ENCODE measurements around the gene CKAP5. TPM values are rescaled to one million over a fixed set of nuclear protein-coding genes. Genes with fewer than 3 reads are reported as not detected.
"Not testable (repeated sequence)": the region's sequence is repeated elsewhere in the genome, so short reads cannot be mapped to it uniquely, and the experiment has no call there.

CKAP5 gene
- total RNA-seq, 1 donor, result 24.2 TPM

DNA sequence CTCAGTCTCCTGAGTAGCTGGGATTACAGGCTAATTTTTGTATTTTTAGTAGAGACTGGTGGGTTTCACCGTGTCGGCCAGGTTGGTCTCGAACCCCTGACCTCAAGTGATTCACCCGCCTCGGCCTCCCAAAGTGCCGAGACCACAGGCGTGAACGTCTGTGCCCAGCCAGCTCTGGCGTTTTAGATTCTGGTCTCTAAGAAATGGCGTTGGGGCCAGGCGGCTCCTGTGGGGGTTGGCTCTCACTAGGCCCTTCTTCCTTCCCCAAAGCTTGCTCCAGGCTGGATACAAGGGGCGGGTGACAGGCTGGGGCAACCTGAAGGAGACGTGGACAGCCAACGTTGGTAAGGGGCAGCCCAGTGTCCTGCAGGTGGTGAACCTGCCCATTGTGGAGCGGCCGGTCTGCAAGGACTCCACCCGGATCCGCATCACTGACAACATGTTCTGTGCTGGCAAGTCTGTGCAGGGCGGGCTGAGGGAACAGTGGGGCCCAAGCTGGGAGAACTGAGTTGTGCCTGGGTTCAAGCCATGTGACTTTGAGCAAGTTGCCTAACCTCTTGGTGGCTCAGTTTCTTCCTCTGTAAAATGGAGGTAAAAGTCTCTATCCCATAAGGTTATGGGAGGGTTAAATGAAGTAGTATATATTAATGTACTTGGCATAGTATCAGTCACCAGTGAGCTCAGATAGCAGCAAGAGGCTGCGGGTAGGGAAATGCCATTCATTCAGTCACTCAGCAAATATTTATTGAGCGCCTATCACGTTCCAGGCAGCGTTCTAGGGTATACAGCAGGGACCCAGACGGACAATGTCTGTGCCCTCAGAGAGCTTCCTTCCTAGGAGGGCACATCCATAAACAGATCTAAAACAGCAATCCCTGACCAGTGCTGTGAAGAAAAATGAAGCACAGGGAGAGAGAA is 116.7 kb downstream of the CKAP5 start:
- DNase-seq (ENCODE audit: low read depth in 2 of 3, low spot score in 2 of 3), result no peak

- no peak for DNase-seq (ENCODE audit: low read depth in 2 of 3, low spot score in 2 of 3)
Observed at GRCh38 chr11:46728659-46729040, 117.4 kb downstream of the CKAP5 start.

GRCh38 chr11:46727952-46728658 is 118.0 kb downstream of the CKAP5 start:
- DNase-seq (ENCODE audit: low read depth in 2 of 3, low spot score in 2 of 3), result no peak

- no peak for DNase-seq (ENCODE audit: low read depth in 2 of 3, low spot score in 2 of 3)
Observed at GRCh38 chr11:46726206-46726862, 119.7 kb downstream of the CKAP5 start.

GRCh38 chr11:46725338-46726205 is 120.5 kb downstream of the CKAP5 start:
- no peak for DNase-seq (ENCODE audit: low read depth in 2 of 3, low spot score in 2 of 3)

- DNase-seq (ENCODE audit: low read depth in 2 of 3, low spot score in 2 of 3), result no peak
Observed at GRCh38 chr11:46724088-46724487, 122.0 kb downstream of the CKAP5 start.

DNA sequence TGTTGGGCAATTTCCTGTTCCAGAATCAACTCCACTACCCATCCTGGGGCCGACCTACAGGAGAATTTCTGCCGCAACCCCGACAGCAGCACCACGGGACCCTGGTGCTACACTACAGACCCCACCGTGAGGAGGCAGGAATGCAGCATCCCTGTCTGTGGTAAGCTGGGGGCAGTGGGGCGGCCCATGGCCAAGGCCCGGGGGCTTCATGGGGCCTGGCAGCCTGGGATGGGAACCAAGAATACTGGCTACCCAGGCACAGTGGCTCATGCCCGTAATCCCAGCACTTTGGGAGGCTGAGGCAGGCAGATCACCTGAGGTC is 122.8 kb downstream of the CKAP5 start:
- DNase-seq (ENCODE audit: low read depth in 2 of 3, low spot score in 2 of 3), result no peak

GRCh38 chr11:46722566-46723358 is 123.3 kb downstream of the CKAP5 start:
- no peak for DNase-seq (ENCODE audit: low read depth in 2 of 3, low spot score in 2 of 3)

GRCh38 chr11:46721286-46721685 is 124.8 kb downstream of the CKAP5 start:
- no peak for DNase-seq (ENCODE audit: low read depth in 2 of 3, low spot score in 2 of 3)

DNA sequence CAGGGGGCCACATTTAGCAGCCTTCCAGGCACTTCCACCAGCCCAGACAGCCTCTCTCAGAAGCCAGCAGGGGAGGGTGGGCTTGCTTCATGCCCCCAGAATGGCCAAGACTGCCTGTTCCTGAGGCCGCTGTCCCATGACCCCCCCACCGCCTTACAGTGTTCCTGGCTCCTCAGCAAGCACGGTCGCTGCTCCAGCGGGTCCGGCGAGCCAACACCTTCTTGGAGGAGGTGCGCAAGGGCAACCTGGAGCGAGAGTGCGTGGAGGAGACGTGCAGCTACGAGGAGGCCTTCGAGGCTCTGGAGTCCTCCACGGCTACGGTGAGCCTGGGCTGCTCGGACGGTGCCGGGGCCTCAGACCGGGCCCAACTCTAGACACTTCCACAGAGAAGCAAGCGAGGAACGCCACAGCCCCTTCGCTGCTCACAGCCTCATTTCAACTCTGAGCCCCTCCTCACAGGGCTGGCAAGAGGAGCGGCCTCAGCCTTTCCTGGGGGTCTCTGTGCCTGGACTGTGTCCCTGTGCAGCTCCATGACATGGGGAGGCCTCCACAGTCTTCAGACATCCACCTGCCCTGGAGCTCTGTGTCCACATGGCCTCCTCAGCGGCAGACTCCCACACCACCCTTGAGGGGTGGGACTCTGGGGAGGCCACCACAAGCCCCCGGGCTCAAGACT is 126.4 kb downstream of the CKAP5 start:
- no peak for DNase-seq (ENCODE audit: low read depth in 2 of 3, low spot score in 2 of 3)

DNA sequence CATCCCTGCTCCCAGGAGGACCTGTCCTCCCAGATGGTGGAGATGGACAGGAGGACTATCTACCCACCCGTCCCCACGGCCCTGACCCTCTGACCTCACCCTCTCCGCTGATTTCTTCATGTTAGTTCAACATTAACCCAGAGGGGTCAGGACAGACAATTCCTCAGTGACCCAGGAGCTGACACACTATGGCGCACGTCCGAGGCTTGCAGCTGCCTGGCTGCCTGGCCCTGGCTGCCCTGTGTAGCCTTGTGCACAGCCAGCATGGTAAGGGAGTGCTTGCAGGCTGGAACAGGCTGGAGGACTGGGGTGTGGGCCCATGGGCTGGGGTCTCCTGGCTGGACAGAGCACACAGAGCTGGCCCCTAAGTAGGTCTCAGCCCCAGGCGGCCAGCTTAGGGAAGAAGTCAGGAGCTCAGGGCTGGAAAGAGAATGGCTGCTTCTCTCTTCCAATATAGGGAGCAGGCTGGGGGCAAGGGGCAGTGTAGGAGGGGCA is 127.0 kb downstream of the CKAP5 start, which contains the start of gene F2:
Gene F2, plus strand, starts transcription at position 166 of the 495 bp plus-strand sequence. Its CDS starts 23 bp downstream, at position 189.
- no peak for DNase-seq (ENCODE audit: low read depth in 2 of 3, low spot score in 2 of 3)

- no peak for DNase-seq (ENCODE audit: low read depth in 2 of 3, low spot score in 2 of 3)
Observed at GRCh38 chr11:46718155-46719019, 127.7 kb downstream of the CKAP5 start.

GRCh38 chr11:46717825-46718154 is 128.3 kb downstream of the CKAP5 start:
- DNase-seq (ENCODE audit: low read depth in 2 of 3, low spot score in 2 of 3), result not testable (repeated sequence)

GRCh38 chr11:46712874-46713576 is 133.1 kb downstream of the CKAP5 start:
- no peak for DNase-seq (ENCODE audit: low read depth in 2 of 3, low spot score in 2 of 3)

DNA sequence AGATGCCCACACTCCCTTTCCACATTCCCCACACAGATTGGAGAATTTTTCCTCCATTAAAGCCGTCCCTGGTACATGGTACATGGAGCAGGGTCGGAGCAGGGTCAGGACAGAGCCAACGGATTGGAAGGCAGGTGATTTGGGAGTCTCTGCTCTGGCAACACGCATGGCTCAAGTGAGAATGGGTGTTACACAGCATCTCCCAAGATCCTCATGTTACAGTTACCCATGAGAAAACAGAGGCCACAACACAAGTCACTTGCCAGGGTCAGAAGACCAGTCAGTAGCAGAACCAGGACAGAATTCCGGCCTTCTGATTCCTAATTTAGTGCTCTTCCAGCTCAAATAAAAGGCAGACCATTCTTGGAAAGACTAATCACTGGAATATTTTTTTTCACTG is 134.8 kb downstream of the CKAP5 start:
- DNase-seq (ENCODE audit: low read depth in 2 of 3, low spot score in 2 of 3), result no peak

DNA sequence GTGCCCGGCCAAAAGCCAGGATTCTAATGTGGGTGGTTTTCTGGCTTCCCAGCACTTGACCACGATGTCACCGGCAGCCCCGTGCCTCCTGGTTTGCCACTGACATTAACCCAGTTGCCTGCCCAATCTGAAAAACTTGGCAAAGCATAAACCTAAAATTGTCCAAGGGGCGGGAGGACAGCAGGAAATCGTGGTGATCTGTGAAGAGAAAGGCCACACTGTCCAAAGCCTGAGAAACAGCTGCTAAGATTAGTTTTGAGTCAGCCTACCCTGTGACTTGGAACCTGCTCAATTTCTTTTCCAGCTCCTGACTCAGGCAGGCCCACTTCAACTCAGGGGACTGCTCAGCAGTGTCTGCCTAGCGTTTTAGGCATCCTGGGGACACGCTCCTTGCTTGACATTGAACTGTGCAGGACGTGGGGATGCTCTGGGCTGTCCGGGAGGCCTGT is 135.2 kb downstream of the CKAP5 start:
- DNase-seq (ENCODE audit: low read depth in 2 of 3, low spot score in 2 of 3), result no peak

DNA sequence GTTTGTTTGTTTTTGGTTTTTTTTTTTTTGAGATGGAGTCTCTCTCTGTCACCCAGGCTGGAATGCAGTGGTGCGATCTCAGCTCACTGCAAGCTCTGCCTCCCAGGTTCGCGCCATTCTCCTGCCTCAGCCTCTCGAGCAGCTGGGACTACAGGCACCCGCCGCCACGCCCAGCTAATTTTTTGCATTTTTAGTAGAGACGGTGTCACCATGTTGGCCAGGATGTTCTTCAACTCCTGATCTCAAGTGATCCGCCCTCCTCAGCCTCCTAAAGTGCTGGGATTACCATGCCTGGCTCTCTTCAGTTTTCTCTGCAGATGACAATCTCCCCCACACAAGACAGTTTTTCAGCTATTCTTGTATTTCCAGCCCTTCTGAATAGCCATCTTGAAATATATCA is 136.7 kb downstream of the CKAP5 start:
- not testable (repeated sequence) for DNase-seq (ENCODE audit: low read depth in 2 of 3, low spot score in 2 of 3)
